GM21825 (cell line): ENCODE measurements around the gene CHST4.
"Not testable (repeated sequence)": the region's sequence is repeated elsewhere in the genome, so short reads cannot be mapped to it uniquely, and the experiment has no call there.

Experiments
- ATAC-seq: cut with Tn5 transposase; IDR thresholded peaks from one replicate; pipeline ENCODE4 v1.9.1; 2021; ENCODE audit warnings: mild to moderate bottlenecking, moderate library complexity; ENCODE audit not compliant: unreplicated experiment

CHST4 gene

DNA sequence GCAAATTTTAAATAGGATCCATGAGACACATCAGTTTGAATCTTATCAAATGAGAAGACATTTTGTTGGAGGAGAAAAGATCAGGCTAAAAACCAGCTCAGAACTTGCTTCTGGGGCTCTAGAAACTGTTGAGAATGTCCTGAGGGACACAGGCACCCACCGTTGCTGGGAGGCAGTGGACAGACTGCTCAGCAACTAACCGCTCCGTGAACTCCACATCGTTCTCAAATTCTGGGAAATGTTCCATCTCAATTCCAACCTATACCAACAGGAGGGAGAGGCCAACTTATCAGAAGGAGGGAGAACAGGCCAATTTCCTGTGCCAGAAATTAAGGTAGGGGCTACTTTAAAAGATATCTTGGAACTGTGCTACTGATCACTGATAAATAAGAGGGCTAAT lies 42.3 kb downstream of the CHST4 start:
- no peak for ATAC-seq

- ATAC-seq: no peak
Measured at GRCh38 chr16:71569621-71570020, 43.4 kb downstream of the CHST4 start.

DNA sequence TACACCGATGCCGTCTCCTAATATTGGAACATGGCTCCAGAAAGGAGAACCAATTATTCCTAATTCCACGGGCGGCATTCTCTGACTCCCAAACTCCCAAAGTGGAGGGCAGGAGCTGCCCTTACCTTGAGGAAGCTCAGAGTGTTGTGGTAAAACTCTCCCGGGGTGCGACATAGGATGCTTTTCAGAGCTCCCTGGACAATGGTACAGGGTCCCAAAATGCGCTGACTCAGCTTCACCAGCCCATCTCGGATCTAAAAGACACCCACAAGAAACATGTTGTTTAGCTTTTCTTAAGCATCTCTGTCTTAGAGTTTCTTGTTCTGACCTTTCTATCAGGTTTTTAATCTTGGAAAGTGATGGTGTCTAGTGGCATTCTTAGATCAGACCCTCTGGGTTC lies 43.9 kb downstream of the CHST4 start:
- ATAC-seq: no peak

DNA sequence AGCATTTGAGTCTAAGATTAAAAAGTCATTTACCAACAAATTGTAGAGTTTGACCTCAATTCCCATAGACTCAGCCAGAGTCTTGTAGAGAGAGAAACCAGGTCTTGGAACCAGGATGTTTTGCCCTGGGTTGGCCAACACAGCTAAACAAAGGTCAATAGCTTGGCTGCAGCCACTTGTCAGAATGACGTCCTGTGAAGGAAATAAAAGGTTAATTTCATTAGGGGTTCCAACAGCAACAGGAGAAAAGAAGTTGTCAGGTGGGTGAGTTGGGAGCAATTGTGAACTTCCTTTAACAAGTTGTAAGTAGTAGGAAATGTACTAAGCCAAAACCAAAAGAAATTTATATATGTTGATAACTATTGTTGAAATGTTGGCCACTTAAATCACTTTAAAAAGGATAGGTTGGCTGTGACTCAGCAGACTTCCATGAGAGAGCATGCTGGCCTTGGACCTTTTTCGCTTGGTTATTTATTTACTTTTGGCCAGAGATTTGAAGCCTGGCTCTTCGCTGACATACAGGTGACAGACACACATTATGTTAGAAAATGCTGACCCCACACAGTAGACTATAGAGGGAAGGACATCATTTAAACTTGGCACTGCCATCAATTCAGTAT lies 46.4 kb downstream of the CHST4 start:
- ATAC-seq: no peak

- ATAC-seq: no peak
Measured at GRCh38 chr16:71573387-71574094, 47.3 kb downstream of the CHST4 start.

- no peak for ATAC-seq
Measured at GRCh38 chr16:71574702-71575101, 48.5 kb downstream of the CHST4 start.

DNA sequence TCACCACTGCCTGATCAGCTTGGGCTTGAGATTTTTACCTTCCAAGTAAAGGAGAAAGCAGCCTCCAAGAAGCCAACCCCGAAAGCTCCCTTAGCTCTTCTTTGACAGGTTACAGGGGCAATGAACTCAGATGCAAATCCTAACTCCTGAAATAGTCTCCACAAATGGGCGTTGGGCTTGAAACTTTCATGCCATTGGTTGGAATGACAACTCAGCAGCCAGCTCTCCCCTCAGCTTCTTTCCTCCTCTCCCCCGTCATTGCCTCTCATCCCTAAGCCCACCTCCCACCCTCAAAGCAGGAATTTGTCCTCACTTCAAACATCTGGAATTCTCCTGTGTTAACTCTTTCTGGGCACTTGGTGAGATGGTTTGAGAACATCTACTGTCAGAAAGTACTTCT lies 50.7 kb downstream of the CHST4 start, which contains the start of gene TAT:
TAT (minus strand) TSS at position 122 of the 400 bp plus-strand sequence. CDS start 677 bp downstream, outside the sequence.
- ATAC-seq: no peak

DNA sequence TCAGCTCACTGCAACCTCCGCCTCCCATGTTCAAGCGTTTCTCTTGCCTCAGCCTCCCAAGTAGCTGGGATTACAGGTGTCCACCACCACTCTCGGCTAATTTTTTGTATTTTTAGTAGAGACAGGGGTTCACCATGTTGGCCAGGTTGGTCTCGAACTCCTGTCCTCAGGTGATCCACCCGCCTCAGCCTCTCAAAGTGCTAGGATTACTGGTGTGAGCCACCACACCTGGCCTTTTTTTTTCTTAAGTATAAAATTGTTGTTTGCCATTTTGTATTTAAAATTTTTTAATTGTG lies 56.3 kb downstream of the CHST4 start:
- not testable (repeated sequence) for ATAC-seq

DNA sequence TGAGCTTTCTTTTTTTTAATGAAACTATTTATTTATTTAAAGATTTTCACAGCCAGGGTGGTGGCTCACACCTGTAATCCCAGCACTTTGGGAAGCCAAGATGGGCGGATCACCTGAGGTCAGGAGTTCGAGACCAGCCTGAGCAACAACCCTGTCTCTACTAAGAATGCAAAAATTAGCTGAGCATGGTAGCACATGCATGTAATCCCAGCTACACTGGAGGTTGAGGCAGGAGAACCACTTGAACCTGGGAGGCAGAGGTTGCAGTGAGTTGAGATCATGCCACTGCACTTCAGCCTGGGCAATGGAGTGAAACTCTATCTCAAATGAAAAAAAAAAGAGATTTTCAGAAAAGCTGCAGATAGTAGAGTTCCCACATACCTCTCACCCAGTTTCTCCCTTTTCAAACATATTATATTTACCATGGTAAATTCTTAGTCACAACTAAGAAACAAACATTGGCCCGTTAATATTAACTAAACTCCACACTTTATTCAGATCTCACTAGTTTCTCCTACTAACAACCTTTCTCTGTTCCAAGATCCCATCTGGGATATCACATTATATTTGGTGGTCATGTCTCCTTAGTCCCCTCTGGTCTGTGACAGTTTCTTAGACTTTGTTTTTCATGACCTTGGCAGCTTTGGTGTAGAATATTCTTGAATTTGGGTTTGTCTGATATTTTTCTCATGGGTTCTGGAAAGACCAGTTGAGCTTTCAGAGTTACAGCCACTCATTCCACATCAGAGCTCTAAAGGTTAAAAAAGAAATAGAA lies 58.5 kb downstream of the CHST4 start:
- no peak for ATAC-seq

GRCh38 chr16:71585318-71585703 lies 59.1 kb downstream of the CHST4 start:
- no peak for ATAC-seq
